K562 treated with DMSO at 1 percent for 24 hours (cell line): ENCODE measurements around the gene MRPL9. TPM values are rescaled to one million over a fixed set of nuclear protein-coding genes. Genes with fewer than 3 reads are reported as not detected.

Source experiments
- total RNA-seq: library from RNA; unstranded; fragments of 300-600 nt; gene quantifications from 2 replicates; pipeline ENCODE4 v1.2.3, GENCODE V29; 2022; ENCODE audit warnings: low read depth; ENCODE audit not compliant: insufficient read depth

Gene MRPL9
- total RNA-seq = 79.6 and 104 TPM in 2 replicates

DNA sequence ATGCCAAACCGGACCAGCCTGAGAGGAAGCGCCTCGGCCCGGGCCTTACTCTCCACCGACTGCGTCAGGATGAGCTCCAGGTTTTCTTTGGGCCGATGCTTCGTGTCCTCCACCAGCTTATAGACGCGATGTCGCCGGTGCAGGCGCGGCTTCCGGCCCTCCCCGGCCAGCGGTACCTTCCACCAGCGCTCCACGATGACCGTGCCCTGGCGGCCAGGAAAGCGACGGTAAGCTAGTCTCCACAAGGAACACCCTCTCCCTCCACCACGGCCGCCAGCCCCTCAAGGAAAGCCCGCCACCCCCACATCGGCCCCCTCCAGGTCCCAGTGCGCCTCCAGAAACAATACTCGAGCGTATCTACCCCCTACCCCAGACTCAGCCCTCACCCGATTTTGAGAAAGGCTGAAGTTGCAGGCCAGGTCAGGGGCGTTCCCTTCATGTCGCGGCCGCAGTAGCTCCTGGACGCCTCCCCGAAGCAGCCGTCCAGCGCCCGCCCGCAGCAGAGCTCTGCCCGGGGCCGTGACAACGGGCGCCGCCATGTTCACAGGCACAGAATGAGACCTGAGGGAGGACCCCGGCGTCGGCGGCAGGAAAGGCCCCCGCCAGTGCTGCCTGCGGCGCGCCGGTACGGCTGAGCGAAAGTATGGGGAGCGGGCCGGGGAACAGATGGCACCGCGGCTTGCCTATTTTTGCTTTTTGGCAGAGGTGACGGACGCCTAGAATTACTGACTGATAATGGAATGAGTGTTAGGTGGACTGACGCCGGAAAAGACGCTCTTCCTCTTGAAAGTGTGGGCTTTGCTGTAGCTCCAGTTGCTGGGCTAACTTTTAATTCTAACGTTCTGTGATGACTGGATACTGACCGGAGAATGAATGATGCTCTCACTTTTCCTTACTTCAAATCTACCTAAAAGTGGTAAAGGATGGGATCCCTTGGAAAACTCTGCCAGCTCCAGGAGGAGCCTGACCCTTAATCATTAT, at the start of gene MRPL9:
Gene MRPL9 (minus strand): TSS at position 556 of the 981 bp plus-strand sequence. CDS start 17 bp downstream, at position 539.

DNA sequence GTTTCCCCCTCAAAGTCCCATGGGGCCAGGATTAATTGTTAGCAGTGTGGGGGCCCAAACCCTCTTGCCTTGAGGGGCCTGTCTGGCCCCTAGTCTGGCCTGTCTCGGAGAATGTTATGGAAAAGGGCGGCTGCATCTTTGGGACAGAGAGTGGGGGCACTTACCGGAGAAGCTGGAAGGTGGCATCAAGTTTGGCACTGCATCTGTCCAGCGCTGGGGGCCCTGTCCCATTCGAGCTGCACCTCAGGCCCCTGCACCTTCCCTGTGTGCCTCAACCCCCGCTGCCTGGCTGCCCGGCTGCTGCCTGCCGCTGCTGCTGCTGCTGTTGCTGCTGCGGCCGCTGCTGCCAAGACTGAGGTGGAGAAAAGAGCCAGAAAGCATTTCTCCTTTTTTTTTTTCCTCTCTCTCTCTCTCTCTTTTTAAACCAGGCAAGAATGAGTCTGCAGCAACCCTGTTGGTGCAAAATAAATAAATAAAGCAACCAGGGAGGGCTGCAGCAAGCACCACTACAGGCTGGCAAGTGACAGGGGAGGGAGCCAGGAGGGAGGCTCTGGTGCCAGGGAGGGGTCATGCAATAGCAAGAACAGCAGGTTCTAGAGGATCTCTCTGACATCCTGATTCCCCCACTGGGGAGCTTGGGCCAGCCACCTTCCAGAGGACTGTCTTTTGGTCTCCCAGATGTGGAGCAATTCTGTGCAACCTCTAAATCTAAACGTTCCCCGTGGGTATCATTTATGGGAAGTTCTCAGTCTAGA, 41.9 kb upstream of the MRPL9 start, which contains the start of gene LINGO4:
Gene LINGO4 (minus strand): TSS at position 354 of the 755 bp plus-strand sequence. CDS start 2,715 bp downstream, outside the sequence.

GRCh38 chr1:151790071-151790939, 27.0 kb upstream of the MRPL9 start, which contains the start of gene TDRKH:
Gene TDRKH, minus strand, starts transcription at chr1:151790500. Its CDS starts 7,478 bp downstream, at chr1:151783022.

DNA sequence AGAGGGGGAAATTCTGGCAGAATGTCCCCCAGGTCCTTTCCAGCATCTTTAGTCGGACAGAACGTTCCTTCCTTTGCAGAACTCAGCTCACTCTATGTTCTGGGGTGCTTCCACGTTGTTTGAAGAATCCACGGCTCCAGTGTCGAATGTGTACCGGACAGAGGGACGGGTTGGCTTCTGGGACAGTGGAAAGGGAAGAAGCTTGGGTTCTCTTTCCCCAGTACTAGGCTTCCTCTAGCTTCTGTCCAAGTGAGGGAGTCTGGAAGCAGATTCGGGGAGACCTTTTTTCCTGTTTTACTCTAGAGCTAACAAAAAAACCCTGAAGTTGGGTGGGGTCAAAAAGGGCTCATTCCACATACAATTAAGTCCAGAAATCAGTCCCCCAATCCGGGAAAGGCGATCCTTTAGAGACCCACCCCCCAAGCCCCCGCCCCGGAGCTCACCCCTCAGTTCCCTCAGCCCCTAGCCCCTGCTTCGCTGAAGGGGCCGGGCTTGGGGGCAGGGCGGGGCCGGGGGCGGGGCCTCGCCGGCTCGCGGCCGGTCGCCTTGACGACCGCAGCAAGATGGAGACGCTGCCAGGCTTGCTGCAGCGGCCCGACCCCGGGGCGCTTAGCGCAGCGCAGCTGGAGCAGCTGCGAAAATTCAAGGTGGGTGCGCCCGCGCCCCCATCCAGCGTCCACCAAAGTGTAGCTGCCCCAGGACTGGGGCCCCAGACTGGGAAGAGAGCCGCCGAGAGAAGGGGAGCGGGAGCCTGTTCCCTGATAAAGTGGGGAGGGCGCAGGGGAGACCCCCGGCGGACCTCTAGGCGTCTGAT, 42.1 kb downstream of the MRPL9 start, which contains the start of gene RIIAD1:
Gene RIIAD1 (plus strand): TSS at position 549 of the 814 bp plus-strand sequence. CDS start 15 bp downstream, at position 564.

GRCh38 chr1:151716771-151717631, 46.3 kb downstream of the MRPL9 start, which contains the start of gene CELF3:
Gene CELF3, minus strand, starts transcription at chr1:151716803. Its CDS starts 783 bp downstream, at chr1:151716020.

Other genes with a start within 250 kb of the MRPL9 start
- 9.8 and 10.0 TPM in 2 replicates for gene TUFT1, start 223.2 kb downstream of the MRPL9 start, total RNA-seq
- gene SNX27, start 151.4 kb downstream of the MRPL9 start, total RNA-seq = 5.2 and 6.2 TPM in 2 replicates
- not detected in 2 replicates for gene CELF3, start 46.7 kb downstream of the MRPL9 start, total RNA-seq
- gene RIIAD1, start 42.0 kb downstream of the MRPL9 start, total RNA-seq = not detected in 2 replicates
- 11.2 and 15.3 TPM in 2 replicates for gene TDRKH, start 27.0 kb upstream of the MRPL9 start, total RNA-seq
- gene LINGO4, start 41.9 kb upstream of the MRPL9 start, total RNA-seq = not detected in 2 replicates
- gene RORC, start 68.3 kb upstream of the MRPL9 start, total RNA-seq = not detected in 2 replicates
- gene C2CD4D, start 76.3 kb upstream of the MRPL9 start, total RNA-seq = not detected in 2 replicates
- gene THEM5, start 90.2 kb upstream of the MRPL9 start, total RNA-seq = not detected in 2 replicates
- 18.1 TPM in 2 replicates for gene THEM4, start 146.0 kb upstream of the MRPL9 start, total RNA-seq
- not detected in 2 replicates for gene S100A10, start 230.4 kb upstream of the MRPL9 start, total RNA-seq